Activated naive CD8-positive, alpha-beta T cell (primary cell): Measurements from ENCODE around the gene PHTF2.
A peak's percentile ranks its signal among the peaks of the same experiment; 100 is the strongest.

Source experiments
- H3K27ac Mint-ChIP-seq: one replicate; pipeline ENCODE4 v1.8.0; 2021; ENCODE audit warnings: mixed read lengths
- H3K27me3 Mint-ChIP-seq: one replicate; pipeline ENCODE4 v1.8.0; 2021; ENCODE audit warnings: mixed read lengths
- H3K36me3 Mint-ChIP-seq: one replicate; pipeline ENCODE4 v1.8.0; 2021; ENCODE audit warnings: mixed read lengths
- H3K4me1 Mint-ChIP-seq: one replicate; pipeline ENCODE4 v1.8.0; 2021; ENCODE audit warnings: low read depth, mixed read lengths
- H3K4me3 Mint-ChIP-seq: one replicate; pipeline ENCODE4 v1.8.0; 2021; ENCODE audit warnings: mild to moderate bottlenecking, mixed read lengths
- H3K9me3 Mint-ChIP-seq: one replicate; pipeline ENCODE4 v1.8.0; 2021; ENCODE audit warnings: low read depth, mixed read lengths

PHTF2 gene

GRCh38 chr7:77802557-77803405, 4.2 kb downstream of the PHTF2 start:
- H3K4me1 Mint-ChIP-seq: peaks cover 65% of the 10 kb centered on the region
- H3K27me3 Mint-ChIP-seq: no peaks in the 10 kb centered on the region
- peaks cover 13% of the 10 kb centered on the region for H3K9me3 Mint-ChIP-seq
- peak overlapping the region; percentile 42 for H3K4me3 Mint-ChIP-seq
- H3K36me3 Mint-ChIP-seq: peaks cover 6% of the 10 kb centered on the region
- H3K27ac Mint-ChIP-seq: peak overlapping the region; percentile 62

DNA sequence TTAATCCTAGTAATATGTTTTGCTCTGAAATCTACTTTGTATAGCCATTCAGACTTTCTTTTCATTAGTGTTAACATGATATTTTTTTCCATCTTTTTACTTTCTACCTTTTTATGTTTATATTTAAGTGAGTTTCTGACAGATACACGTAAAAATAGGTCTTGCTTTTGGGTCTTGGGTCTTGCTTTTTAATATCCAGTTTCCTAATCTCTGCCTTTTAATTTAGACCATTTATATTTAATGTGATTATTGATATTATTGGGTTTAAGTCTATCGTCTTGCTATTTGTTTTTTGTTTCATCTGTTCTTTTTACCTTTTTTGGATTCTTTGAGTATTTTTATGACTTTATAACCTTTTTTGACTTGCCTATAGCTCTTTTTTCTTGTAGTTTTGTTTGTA, 7.9 kb downstream of the PHTF2 start:
- peaks cover 43% of the 10 kb centered on the region for H3K4me1 Mint-ChIP-seq
- H3K36me3 Mint-ChIP-seq: peaks cover 17% of the 10 kb centered on the region
- no peaks in the 10 kb centered on the region for H3K27me3 Mint-ChIP-seq
- no peak overlapping the region for H3K27ac Mint-ChIP-seq
- no peak overlapping the region for H3K4me3 Mint-ChIP-seq
- peaks cover 21% of the 10 kb centered on the region for H3K9me3 Mint-ChIP-seq

DNA sequence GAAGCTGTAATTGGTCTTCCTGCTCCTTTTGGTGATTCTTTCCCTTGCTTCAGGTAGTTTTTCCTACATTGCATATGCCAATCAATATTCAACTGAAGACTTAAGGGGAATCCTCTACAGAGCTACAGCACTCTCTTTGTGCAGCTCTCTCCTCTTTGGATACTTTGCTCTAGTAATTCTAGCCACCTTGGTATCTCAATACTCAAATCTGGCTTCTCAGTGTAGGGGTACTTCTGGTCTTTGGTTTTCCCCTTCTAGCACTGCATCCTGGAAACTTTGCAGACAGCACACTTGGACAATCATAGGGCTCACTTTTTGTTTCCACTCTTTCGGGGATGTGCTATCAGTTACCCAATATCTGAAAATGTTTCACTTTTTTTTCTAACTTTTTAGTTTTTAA, 9.9 kb downstream of the PHTF2 start:
- peaks cover 21% of the 10 kb centered on the region for H3K9me3 Mint-ChIP-seq
- H3K27me3 Mint-ChIP-seq: no peaks in the 10 kb centered on the region
- no peak overlapping the region for H3K4me3 Mint-ChIP-seq
- H3K4me1 Mint-ChIP-seq: peaks cover 41% of the 10 kb centered on the region
- H3K36me3 Mint-ChIP-seq: peaks cover 17% of the 10 kb centered on the region
- no peak overlapping the region for H3K27ac Mint-ChIP-seq

- no peak overlapping the region for H3K27ac Mint-ChIP-seq
- H3K4me1 Mint-ChIP-seq: peaks cover 32% of the 10 kb centered on the region
- peaks cover 21% of the 10 kb centered on the region for H3K9me3 Mint-ChIP-seq
- H3K36me3 Mint-ChIP-seq: peaks cover 25% of the 10 kb centered on the region
- H3K27me3 Mint-ChIP-seq: no peaks in the 10 kb centered on the region
- H3K4me3 Mint-ChIP-seq: no peak overlapping the region
Measured at GRCh38 chr7:77811516-77812289, 13.1 kb downstream of the PHTF2 start.

DNA sequence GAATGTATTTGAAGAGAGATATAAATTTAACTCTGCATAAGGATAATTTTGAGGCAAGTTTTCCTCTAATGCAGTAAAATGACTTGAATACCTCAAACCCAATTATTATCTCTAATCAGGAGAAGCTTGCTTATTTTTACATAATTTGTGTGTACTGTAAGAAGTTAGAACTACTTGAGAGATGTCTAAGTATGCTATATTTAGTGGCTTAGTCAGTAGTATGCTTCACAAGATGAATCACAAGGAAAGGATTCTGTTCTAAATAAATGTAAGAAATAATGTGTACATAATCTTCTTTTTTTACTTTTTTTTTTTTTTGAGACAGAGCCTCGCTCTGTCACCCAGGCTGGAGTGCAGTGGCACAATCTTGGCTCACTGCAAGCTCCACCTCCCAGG, 13.7 kb downstream of the PHTF2 start:
- peaks cover 30% of the 10 kb centered on the region for H3K36me3 Mint-ChIP-seq
- H3K9me3 Mint-ChIP-seq: peaks cover 20% of the 10 kb centered on the region
- H3K4me1 Mint-ChIP-seq: peaks cover 37% of the 10 kb centered on the region
- no peak overlapping the region for H3K27ac Mint-ChIP-seq
- H3K4me3 Mint-ChIP-seq: no peak overlapping the region
- H3K27me3 Mint-ChIP-seq: no peaks in the 10 kb centered on the region

DNA sequence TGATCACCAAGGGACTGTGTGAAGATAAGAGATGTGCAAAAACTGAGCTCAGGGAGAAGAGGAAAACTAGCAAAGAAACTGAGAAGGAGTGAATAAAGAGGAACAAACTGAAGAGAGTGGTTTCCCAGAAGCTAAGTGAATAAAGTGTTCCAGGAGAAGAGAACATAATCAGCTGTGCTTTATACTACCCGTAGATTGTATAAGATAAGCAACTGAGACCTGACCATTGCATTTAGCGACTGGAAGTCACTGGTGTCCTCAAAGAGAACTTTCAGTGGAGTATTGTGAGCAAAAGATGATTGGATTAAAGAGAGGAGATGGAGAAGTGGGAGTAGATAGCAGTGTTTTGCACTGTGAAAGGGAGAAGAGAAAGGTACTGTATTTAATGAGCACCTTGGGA, 14.6 kb downstream of the PHTF2 start:
- H3K27me3 Mint-ChIP-seq: no peaks in the 10 kb centered on the region
- no peak overlapping the region for H3K4me3 Mint-ChIP-seq
- H3K4me1 Mint-ChIP-seq: peaks cover 37% of the 10 kb centered on the region
- no peak overlapping the region for H3K27ac Mint-ChIP-seq
- peaks cover 13% of the 10 kb centered on the region for H3K9me3 Mint-ChIP-seq
- H3K36me3 Mint-ChIP-seq: peaks cover 27% of the 10 kb centered on the region

- no peaks in the 10 kb centered on the region for H3K27me3 Mint-ChIP-seq
- H3K4me3 Mint-ChIP-seq: no peak overlapping the region
- no peak overlapping the region for H3K27ac Mint-ChIP-seq
- peaks cover 27% of the 10 kb centered on the region for H3K9me3 Mint-ChIP-seq
- H3K4me1 Mint-ChIP-seq: peaks cover 23% of the 10 kb centered on the region
- H3K36me3 Mint-ChIP-seq: peaks cover 46% of the 10 kb centered on the region
Measured at GRCh38 chr7:77819021-77819420, 20.4 kb downstream of the PHTF2 start.

- Mint-ChIP-seq H3K9me3 (peaks cover 35% of the 10 kb centered on the region), H3K36me3 (peaks cover 46% of the 10 kb centered on the region), H3K4me1 (peaks cover 21% of the 10 kb centered on the region), H3K27ac (no peak overlapping the region), H3K4me3 (no peak overlapping the region), H3K27me3 (no peaks in the 10 kb centered on the region)
Measured at GRCh38 chr7:77820967-77821366, 22.4 kb downstream of the PHTF2 start.

GRCh38 chr7:77822269-77822668, 23.7 kb downstream of the PHTF2 start:
- peaks cover 22% of the 10 kb centered on the region for H3K4me1 Mint-ChIP-seq
- H3K9me3 Mint-ChIP-seq: peaks cover 32% of the 10 kb centered on the region
- H3K27me3 Mint-ChIP-seq: no peaks in the 10 kb centered on the region
- H3K27ac Mint-ChIP-seq: no peak overlapping the region
- peaks cover 41% of the 10 kb centered on the region for H3K36me3 Mint-ChIP-seq
- no peak overlapping the region for H3K4me3 Mint-ChIP-seq

DNA sequence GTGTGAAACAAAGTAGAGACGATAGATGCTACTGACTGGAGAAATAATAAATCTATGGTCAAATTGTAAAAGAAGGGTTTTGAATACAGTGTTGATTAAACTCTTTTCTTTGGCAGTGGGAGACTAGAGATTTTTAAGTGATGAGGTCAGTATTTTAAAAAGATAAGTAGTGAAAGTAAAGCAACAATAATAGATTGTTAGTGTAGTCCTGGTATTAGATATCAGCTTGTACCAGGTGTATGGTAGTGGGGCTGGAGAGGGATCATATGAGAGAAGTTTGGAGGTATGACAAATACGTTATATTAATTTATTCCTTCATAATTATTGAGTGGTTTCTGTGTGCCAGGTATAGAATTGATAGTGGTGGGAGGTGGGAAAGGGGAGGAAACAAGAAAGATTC, 25.2 kb downstream of the PHTF2 start:
- Mint-ChIP-seq H3K9me3 (peaks cover 25% of the 10 kb centered on the region), H3K36me3 (peaks cover 32% of the 10 kb centered on the region), H3K27ac (no peak overlapping the region), H3K4me1 (peaks cover 29% of the 10 kb centered on the region), H3K4me3 (no peak overlapping the region), H3K27me3 (no peaks in the 10 kb centered on the region)

- H3K27ac Mint-ChIP-seq: no peak overlapping the region
- no peak overlapping the region for H3K4me3 Mint-ChIP-seq
- H3K4me1 Mint-ChIP-seq: peaks cover 32% of the 10 kb centered on the region
- no peaks in the 10 kb centered on the region for H3K27me3 Mint-ChIP-seq
- peaks cover 21% of the 10 kb centered on the region for H3K9me3 Mint-ChIP-seq
- H3K36me3 Mint-ChIP-seq: peaks cover 27% of the 10 kb centered on the region
Measured at GRCh38 chr7:77824636-77825035, 26.1 kb downstream of the PHTF2 start.

DNA sequence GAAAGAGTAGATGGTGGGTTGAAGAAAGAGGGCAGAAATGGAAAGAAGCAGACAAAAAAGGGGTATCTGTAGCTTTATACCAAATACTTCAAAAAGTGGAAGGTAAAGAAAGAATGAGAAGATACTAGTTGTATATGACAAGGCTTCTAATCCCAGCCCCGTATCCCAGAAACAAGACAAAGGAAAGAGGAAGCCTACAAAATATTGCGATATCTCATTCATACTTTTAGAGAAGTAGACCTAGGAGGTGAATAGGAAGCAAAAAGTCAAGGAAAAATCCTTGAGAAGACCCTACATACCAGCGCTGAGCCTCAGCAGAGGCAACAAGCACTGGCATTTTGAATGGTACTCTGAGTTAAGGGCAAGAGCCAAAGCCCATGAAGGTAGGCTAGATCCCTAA, 26.6 kb downstream of the PHTF2 start:
- Mint-ChIP-seq H3K4me3 (no peak overlapping the region), H3K4me1 (peaks cover 35% of the 10 kb centered on the region), H3K27ac (no peak overlapping the region), H3K27me3 (no peaks in the 10 kb centered on the region), H3K9me3 (peaks cover 21% of the 10 kb centered on the region), H3K36me3 (peaks cover 25% of the 10 kb centered on the region)

- H3K4me3 Mint-ChIP-seq: no peak overlapping the region
- no peak overlapping the region for H3K27ac Mint-ChIP-seq
- peaks cover 42% of the 10 kb centered on the region for H3K4me1 Mint-ChIP-seq
- peaks cover 15% of the 10 kb centered on the region for H3K9me3 Mint-ChIP-seq
- H3K36me3 Mint-ChIP-seq: peaks cover 19% of the 10 kb centered on the region
- H3K27me3 Mint-ChIP-seq: no peaks in the 10 kb centered on the region
Measured at GRCh38 chr7:77826300-77826699, 27.7 kb downstream of the PHTF2 start.

- peak overlapping the region; percentile 50 for H3K27ac Mint-ChIP-seq
- H3K4me1 Mint-ChIP-seq: peaks cover 44% of the 10 kb centered on the region
Measured at GRCh38 chr7:77827999-77828398, 29.4 kb downstream of the PHTF2 start.

GRCh38 chr7:77830649-77831355, 32.2 kb downstream of the PHTF2 start:
- Mint-ChIP-seq H3K27ac (no peak overlapping the region), H3K9me3 (peaks cover 6% of the 10 kb centered on the region), H3K36me3 (peaks cover 11% of the 10 kb centered on the region), H3K4me3 (no peak overlapping the region), H3K27me3 (no peaks in the 10 kb centered on the region), H3K4me1 (peaks cover 56% of the 10 kb centered on the region)

More at GRCh38 chr7:77827999-77828398, 29.4 kb downstream of the PHTF2 start:
- peaks cover 14% of the 10 kb centered on the region for H3K9me3 Mint-ChIP-seq
- no peak overlapping the region for H3K4me3 Mint-ChIP-seq
- peaks cover 14% of the 10 kb centered on the region for H3K36me3 Mint-ChIP-seq
- no peaks in the 10 kb centered on the region for H3K27me3 Mint-ChIP-seq
